Middle frontal gyrus (tissue), 1 donor: ENCODE data around the gene BDH2.

ENCODE experiments used
- DNase-seq: peaks from one replicate; pipeline ENCODE4 v3.0.0-alpha.2; 2015; ENCODE audit warnings: low spot score; ENCODE audit errors: extremely low spot score

Gene BDH2

GRCh38 chr4:103085555-103086196, 14.0 kb downstream of the BDH2 start:
- no peak for DNase-seq

GRCh38 chr4:103079621-103080020, 20.0 kb downstream of the BDH2 start:
- no peak for DNase-seq

GRCh38 chr4:103076747-103077347, 22.8 kb downstream of the BDH2 start, which contains the start of gene SLC9B2:
Gene SLC9B2 (minus strand): TSS chr4:103076761. CDS start chr4:103067550, 9,211 bp downstream.
- peak; percentile 31 for DNase-seq

- no peak for DNase-seq
Observed at GRCh38 chr4:103075894-103076746, 23.5 kb downstream of the BDH2 start.

GRCh38 chr4:103075435-103075893, 24.2 kb downstream of the BDH2 start:
- DNase-seq: no peak

GRCh38 chr4:103074744-103075434, 24.7 kb downstream of the BDH2 start:
- DNase-seq: no peak

- DNase-seq: no peak
Observed at GRCh38 chr4:103073792-103074438, 25.7 kb downstream of the BDH2 start.

- no peak for DNase-seq
Observed at GRCh38 chr4:103067841-103068547, 31.6 kb downstream of the BDH2 start.

GRCh38 chr4:103060453-103061148, 39.0 kb downstream of the BDH2 start:
- no peak for DNase-seq

GRCh38 chr4:103054030-103054429, 45.6 kb downstream of the BDH2 start:
- DNase-seq: no peak

- DNase-seq: no peak
Observed at GRCh38 chr4:103052779-103053178, 46.9 kb downstream of the BDH2 start.

GRCh38 chr4:103052145-103052544, 47.5 kb downstream of the BDH2 start:
- DNase-seq: no peak

- no peak for DNase-seq
Observed at GRCh38 chr4:103050736-103051436, 48.7 kb downstream of the BDH2 start.

GRCh38 chr4:103046416-103047290, 53.0 kb downstream of the BDH2 start:
- DNase-seq: no peak

GRCh38 chr4:103044183-103044582, 55.5 kb downstream of the BDH2 start:
- DNase-seq: no peak

GRCh38 chr4:103036169-103036568, 63.5 kb downstream of the BDH2 start:
- no peak for DNase-seq

- DNase-seq: no peak
Observed at GRCh38 chr4:103032574-103032973, 67.1 kb downstream of the BDH2 start.

GRCh38 chr4:103030791-103031190, 68.8 kb downstream of the BDH2 start:
- DNase-seq: no peak
